ENCODE measurements around the gene PPM1B. TPM values are rescaled to one million over a fixed set of nuclear protein-coding genes. Genes with fewer than 3 reads are reported as not detected.

PPM1B gene
- total and polyA plus RNA-seq, 8 donors: 11.7 to 122 (median 28.9) TPM

DNA sequence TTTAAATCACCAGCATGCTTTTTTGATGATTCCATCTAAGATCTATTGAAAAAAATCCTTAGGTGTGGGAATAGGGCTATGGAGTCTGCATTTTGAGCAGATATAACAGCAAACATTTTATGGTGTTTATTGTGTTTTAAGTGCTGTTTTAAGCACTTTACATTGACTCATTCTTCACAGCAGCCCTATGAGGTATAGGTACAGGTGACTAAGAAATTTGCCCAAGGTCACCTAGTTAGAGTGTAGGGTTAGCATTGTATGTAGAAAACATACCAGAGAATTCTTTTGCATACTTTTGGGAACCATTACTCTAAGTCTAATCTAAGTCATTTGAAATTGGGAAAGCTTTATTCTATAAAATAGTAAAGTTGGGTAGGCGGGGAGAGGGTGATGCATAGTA is 31.3 kb downstream of the PPM1B start:
- WGBS, 5 donors: 95 to 100% (median 95%) methylated on average over 1 of the region's 1 CpG

GRCh38 chr2:44200759-44201158 is 32.1 kb downstream of the PPM1B start:
- DNase-seq: no peak
- no peak overlapping the region for H3K4me3 ChIP-seq
- no peaks in the 10 kb centered on the region for H3K9me3 ChIP-seq
- TF ChIP-seq POLR2AphosphoS5 (IDR thresholded peaks at IDR 0.05) (no peak), CTCF (IDR thresholded peaks at IDR 0.05) (no peak), POLR2A (IDR thresholded peaks at IDR 0.05) (no peak), EP300 (IDR thresholded peaks at IDR 0.05) (no peak)
- H3K27ac ChIP-seq: no peak overlapping the region
- WGBS, 5 donors: 89 to 95% (median 93%) methylated on average over 5 of the region's 5 CpGs
- peaks cover 0 to 15% (median 11%) of the 10 kb centered on the region in 4 donors for H3K36me3 ChIP-seq
- intact Hi-C loops (cut with DNase I; ENCODE audit: low total_unique reads): no loop called here
- H3K4me1 ChIP-seq: peaks cover 0 to 37% (median 14%) of the 10 kb centered on the region in 4 donors
- H3K27me3 ChIP-seq: no peaks in the 10 kb centered on the region

More for the DNA sequence above, 31.3 kb downstream of the PPM1B start:
- no peaks in the 10 kb centered on the region for H3K27me3 ChIP-seq
- H3K9me3 ChIP-seq: no peaks in the 10 kb centered on the region
- peaks cover 0 to 21% (median 11%) of the 10 kb centered on the region in 4 donors for H3K36me3 ChIP-seq
- no peak overlapping the region for H3K27ac ChIP-seq
- H3K4me3 ChIP-seq: no peak overlapping the region
- no peak for TF ChIP-seq POLR2AphosphoS5 (IDR thresholded peaks at IDR 0.05)
- no peak for TF ChIP-seq POLR2A (IDR thresholded peaks at IDR 0.05)
- no peak for TF ChIP-seq EP300 (IDR thresholded peaks at IDR 0.05)
- intact Hi-C loops (cut with DNase I; ENCODE audit: low total_unique reads): no loop called here
- H3K4me1 ChIP-seq: peaks cover 0 to 35% (median 14%) of the 10 kb centered on the region in 4 donors
- DNase-seq: no peak

DNA sequence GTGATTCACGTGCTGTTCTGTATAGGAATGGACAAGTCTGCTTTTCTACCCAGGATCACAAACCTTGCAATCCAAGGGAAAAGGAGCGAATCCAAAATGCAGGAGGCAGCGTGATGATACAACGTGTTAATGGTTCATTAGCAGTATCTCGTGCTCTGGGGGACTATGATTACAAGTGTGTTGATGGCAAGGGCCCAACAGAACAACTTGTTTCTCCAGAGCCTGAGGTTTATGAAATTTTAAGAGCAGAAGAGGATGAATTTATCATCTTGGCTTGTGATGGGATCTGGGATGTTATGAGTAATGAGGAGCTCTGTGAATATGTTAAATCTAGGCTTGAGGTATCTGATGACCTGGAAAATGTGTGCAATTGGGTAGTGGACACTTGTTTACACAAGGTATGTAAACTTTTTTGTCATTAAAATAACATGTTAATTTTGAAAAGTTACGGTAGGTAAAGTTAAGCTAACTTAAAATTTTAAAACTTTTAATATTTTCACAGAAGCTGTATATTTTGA is 33.0 kb downstream of the PPM1B start:
- no peaks in the 10 kb centered on the region for H3K27me3 ChIP-seq
- intact Hi-C loops (cut with DNase I; ENCODE audit: low total_unique reads): no loop called here
- no peak overlapping the region for H3K4me3 ChIP-seq
- no peak for DNase-seq
- no peaks in the 10 kb centered on the region for H3K9me3 ChIP-seq
- H3K27ac ChIP-seq: no peak overlapping the region
- TF ChIP-seq CTCF (IDR thresholded peaks at IDR 0.05): no peak
- no peak for TF ChIP-seq EP300 (IDR thresholded peaks at IDR 0.05)
- TF ChIP-seq POLR2AphosphoS5 (IDR thresholded peaks at IDR 0.05): no peak
- no peak for TF ChIP-seq POLR2A (IDR thresholded peaks at IDR 0.05)
- WGBS, 5 donors: 88 to 95% (median 90%) methylated on average over 6 of the region's 6 CpGs
- H3K36me3 ChIP-seq: peaks cover 0 to 15% (median 10%) of the 10 kb centered on the region in 4 donors
- peaks cover 0 to 43% (median 14%) of the 10 kb centered on the region in 4 donors for H3K4me1 ChIP-seq

- 97 to 99% (median 98%) methylated on average over 3 of the region's 3 CpGs for WGBS, 5 donors
- Histone ChIP-seq H3K9me3 (no peaks in the 10 kb centered on the region), H3K4me3 (no peak overlapping the region), H3K4me1 (peaks cover 0 to 37% (median 10%) of the 10 kb centered on the region in 4 donors), H3K27me3 (no peaks in the 10 kb centered on the region), H3K36me3 (peaks cover 0 to 15% (median 10%) of the 10 kb centered on the region in 4 donors), H3K27ac (no peak overlapping the region)
- intact Hi-C loops (cut with DNase I; ENCODE audit: low total_unique reads): no loop called here
- DNase-seq: no peak
- TF ChIP-seq CTCF (IDR thresholded peaks at IDR 0.05) (no peak), POLR2A (IDR thresholded peaks at IDR 0.05) (no peak), EP300 (IDR thresholded peaks at IDR 0.05) (no peak), POLR2AphosphoS5 (IDR thresholded peaks at IDR 0.05) (no peak)
Observed at GRCh38 chr2:44203542-44203941, 34.9 kb downstream of the PPM1B start.

- Histone ChIP-seq H3K4me1 (peaks cover 0 to 32% (median 6%) of the 10 kb centered on the region in 4 donors), H3K27ac (no peak overlapping the region), H3K36me3 (peaks cover 4 to 30% (median 22%) of the 10 kb centered on the region in 4 donors), H3K27me3 (no peaks in the 10 kb centered on the region), H3K4me3 (no peak overlapping the region), H3K9me3 (peaks cover 0 to 1% (median 0%) of the 10 kb centered on the region in 4 donors)
- intact Hi-C loops (cut with DNase I; ENCODE audit: low total_unique reads): no loop called here
- no peak for DNase-seq
- WGBS, 5 donors: 63 to 79% (median 70%) methylated on average over 1 of the region's 1 CpG
- no peak for TF ChIP-seq CTCF (IDR thresholded peaks at IDR 0.05)
- no peak for TF ChIP-seq POLR2AphosphoS5 (IDR thresholded peaks at IDR 0.05)
- no peak for TF ChIP-seq POLR2A (IDR thresholded peaks at IDR 0.05)
- no peak for TF ChIP-seq EP300 (IDR thresholded peaks at IDR 0.05)
Observed at GRCh38 chr2:44205169-44205568, 36.5 kb downstream of the PPM1B start.

Measured in stomach (tissue), 9 donors.